NT2/D1 (cell line): ENCODE data around the gene TAS2R42.

Source experiments
- SUZ12 ChIP-seq: IDR thresholded peaks from 2 replicates; pipeline ENCODE4 v1.6.1; 2011; ENCODE audit not compliant: insufficient read length, insufficient read depth; ENCODE audit errors: extremely low read depth
- YY1 ChIP-seq: IDR thresholded peaks from 2 replicates; pipeline ENCODE4 v1.6.1; 2011; ENCODE audit not compliant: insufficient read length, insufficient read depth
- ZNF274 ChIP-seq: IDR thresholded peaks from 2 replicates; pipeline ENCODE4 v1.6.1; 2011; ENCODE audit warnings: mild to moderate bottlenecking, low read depth, low read length

DNA sequence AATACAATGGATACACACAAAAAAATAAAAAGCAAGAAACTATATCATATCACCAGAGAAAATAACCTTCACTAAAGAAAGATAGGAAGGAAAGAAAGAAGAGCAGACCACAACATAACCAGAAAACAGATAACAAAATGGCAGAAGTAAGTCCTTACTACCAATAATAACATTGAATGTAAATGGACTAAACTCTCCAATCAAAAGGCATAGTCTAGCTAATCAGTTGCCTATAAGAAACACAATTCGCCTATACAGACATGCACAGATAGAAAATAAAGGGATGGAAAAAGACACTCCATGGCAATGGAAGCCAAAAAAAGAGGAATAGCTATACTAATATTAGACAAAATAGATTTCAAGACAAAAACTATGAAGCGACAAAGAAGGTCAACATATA lies 43.4 kb downstream of the TAS2R42 start:
- no peak for TF ChIP-seq ZNF274
- no peak for TF ChIP-seq YY1
- no peak for TF ChIP-seq SUZ12
